Skin epidermis (tissue), 12 donors: ENCODE data around the gene CCDC24.

ENCODE experiments used
- H3K27ac ChIP-seq, 21 experiments: fragments of 200-600 bp; sonication (generic) in 11 of 21; one replicate each; pipeline ENCODE4 v1.5.0; 2020; ENCODE audit warnings: mild to moderate bottlenecking in 3 of 21, inconsistent platforms in 2 of 21, moderate library complexity in 2 of 21
- H3K4me3 ChIP-seq, 7 experiments: fragments of 200-600 bp; sonication (generic) in 2 of 7; one replicate each; pipeline ENCODE4 v1.5.0; 2020; ENCODE audit warnings: inconsistent platforms in 2 of 7, mild to moderate bottlenecking in 2 of 7, moderate library complexity in 1 of 7

Gene CCDC24

DNA sequence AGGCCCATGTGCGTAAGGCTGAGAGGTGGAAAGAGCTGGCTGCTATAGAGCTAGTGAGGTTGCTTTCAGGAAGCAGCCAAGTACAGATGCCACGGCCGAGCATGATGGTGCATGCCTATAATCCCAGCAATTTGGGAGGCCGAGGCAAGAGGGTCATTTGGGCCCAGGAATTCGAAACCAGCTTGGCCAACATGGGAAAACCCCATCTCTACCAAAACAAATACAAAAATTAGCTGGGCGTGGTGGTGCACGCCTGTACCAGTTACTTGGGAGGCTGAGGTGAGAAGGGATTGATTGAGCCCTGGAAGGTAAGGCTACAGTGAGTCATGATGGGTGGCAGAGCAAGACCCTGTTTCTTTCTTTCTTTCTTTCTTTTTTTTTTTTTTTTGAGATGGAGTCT, 2.7 kb downstream of the CCDC24 start:
- H3K4me3 ChIP-seq = no peak overlapping the region
- H3K27ac ChIP-seq = no peak overlapping the region

DNA sequence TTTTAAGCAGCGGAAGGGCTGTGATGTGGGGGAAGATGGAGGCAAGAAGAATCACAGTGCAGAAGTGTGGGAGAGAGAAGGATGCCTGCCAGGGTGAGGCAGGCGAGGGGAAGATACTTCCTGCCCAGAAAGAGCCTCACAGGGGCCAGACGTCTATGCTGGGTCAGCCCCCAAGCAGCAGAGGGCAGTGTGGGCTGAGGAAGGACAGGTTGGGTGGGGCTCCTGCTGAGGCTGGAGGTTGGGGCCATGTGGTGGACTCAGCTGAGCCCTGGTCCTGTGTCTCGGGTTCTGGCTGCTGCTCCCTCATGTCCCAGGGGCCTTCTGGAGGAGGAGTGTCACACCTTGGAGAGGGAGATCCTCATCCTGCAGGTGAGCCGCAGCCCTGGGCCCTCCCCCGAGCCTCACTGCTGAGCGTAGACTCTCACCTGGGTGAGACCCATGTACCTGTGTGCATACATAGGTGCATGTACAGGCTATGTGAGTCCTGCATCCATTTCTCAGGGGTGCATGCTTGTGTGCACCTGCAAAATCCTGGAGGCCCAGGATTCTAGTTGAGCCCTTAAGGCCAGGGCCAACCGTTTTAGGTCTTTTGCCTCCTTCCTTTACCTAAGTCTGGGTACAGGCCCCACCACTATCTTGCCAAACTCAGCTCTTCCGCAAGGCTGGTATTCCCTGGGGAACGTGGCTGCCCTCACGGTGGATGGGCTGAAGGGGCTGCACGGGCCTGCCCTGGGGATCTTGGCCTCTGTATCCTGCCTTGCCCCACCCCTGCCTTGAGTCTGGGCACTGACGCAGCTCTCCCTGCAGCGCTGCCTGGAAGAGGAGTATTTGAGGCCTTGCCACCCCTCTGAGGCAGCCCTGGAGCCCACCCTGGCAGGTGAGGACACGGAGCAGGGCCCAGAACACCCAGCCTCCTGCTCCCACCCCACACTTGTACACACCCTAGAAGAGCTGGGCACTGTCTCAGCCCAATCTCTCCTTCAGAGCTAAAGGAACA, 3.7 kb downstream of the CCDC24 start:
- H3K27ac ChIP-seq = no peak overlapping the region

DNA sequence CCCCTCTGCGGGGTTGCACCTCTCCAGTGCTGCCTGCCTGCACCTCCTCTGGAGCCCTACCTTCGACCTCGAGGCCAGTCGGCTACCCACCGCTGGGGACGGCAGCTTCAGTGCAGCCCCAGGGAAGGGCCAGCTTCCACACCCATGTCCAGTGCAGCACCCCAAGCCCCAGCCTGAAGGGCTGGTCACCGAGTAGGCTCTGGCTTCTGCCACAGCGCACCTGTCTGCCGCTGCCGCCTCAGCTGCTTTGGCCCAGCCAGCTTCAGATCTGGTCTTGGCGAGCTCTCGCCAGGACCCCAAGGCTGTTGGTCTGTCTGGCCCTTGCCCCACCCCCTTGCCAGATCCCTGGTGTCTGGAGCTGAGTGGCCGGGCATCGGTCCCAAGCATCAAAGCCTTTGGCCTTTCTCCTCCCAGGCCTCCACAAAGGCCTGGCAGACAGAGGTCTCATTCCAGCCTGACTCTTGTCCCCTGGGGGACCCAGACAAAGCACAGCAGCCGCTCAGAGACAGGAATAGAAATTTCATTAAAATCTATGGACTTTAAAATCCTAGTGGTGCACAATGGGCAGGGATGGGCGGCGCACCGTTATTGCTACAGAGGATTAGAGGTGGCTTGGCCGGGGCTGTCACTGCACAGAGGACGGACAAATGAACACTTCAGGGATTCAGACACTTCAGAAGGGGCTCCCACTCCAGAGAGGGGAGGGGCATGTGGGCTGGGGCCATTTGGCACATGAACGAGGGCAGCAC, 4.8 kb downstream of the CCDC24 start:
- Histone ChIP-seq H3K4me3 (no peak overlapping the region), H3K27ac (peak overlapping the region in 1 of 21 experiments; percentile 10)

More for the DNA sequence above, 3.7 kb downstream of the CCDC24 start:
- no peak overlapping the region for H3K4me3 ChIP-seq

DNA sequence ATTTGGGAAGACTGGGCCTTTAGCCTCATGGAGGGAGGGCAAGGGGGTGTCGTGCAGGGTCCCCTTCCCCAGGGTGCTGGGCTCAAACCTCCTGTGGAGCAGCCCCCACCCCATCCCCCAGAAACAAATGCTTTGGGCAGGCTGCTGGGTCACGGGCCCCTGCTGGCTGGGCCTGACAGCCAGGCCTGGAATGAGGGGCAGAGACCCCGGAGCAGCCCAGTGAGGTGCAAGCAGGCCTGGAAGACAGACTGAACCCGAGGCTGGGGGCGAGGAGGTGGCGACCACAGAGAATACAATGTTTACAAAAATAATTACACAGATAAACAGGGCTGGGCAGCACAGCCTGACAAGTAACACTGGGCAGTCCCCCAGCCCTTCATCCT, 5.3 kb downstream of the CCDC24 start:
- no peak overlapping the region for H3K4me3 ChIP-seq
- no peak overlapping the region for H3K27ac ChIP-seq

DNA sequence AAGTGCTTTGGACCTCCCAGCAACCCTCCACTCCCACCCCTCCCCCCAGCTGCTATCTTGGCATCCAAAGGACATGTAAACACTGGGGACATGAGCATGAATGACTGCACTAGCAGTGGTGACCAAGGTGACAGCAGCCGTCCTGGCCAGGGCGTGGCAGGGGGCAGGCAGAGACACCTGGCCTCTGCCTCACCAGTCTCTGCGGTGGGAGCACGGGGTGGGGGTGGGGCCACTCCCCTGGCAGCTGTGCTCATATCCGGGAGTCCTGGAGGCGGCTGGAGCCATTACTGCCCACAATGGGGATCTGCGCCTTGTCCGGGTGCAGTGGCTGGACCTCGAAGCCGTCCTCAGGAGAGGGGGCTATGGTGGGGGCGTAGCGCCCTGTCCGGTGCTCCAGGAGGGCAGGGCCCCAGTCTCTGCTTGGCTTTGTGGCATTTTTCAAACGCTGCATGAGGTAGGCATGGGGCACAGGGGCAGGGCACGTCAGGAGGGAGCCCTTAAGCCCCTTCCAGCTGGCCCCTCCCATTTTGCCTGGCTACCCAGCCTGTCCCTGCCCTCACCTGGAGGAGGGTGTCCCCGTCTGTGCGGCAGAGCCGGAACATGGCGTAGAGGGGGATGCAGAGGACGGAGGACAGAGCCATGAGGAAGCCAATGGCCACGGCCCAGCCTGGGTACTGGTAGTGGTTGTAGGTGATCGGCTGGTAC, 6.0 kb downstream of the CCDC24 start:
- Histone ChIP-seq H3K4me3 (no peak overlapping the region), H3K27ac (no peak overlapping the region)

DNA sequence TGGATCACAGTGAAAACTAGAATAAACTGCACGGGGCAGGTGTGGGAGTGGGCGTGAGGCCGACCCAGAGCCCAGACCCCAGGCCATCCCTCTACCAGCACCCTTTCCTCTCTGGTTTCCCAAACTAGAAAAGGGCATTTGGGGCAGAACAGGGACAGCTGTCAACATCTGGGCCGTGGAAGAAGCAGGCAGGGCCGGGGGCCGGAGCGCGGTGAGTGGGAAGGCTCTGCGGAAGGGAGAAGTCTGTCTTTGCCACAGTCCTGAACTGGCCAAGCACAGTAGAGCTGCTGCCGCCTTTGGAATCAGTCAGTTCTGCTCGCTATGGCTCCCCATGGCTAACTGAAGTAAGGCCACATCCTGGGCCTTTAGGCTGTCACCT, 6.6 kb downstream of the CCDC24 start:
- Histone ChIP-seq H3K27ac (no peak overlapping the region), H3K4me3 (no peak overlapping the region)

DNA sequence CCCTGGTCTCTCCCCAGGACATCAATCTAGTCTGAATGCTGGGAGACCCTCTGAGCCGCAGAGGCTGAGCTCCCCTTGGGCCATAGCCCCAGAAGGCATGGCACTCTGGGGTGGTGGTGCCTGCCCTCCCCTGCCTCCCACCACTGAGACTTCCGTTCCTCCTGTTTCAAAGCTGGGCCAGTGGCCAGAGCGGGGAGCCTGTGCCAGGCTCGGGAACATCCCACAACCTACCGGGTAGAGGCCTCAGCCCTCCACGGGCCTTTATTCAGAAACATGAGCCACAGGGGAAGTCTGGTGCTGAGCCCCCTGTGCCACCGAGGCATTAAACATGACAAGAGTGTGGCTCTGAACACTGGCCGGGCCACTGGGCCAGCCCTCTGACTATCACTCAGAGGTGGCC, 8.1 kb downstream of the CCDC24 start:
- Histone ChIP-seq H3K27ac (peak overlapping the region in 1 of 21 experiments; percentile 69), H3K4me3 (no peak overlapping the region)

DNA sequence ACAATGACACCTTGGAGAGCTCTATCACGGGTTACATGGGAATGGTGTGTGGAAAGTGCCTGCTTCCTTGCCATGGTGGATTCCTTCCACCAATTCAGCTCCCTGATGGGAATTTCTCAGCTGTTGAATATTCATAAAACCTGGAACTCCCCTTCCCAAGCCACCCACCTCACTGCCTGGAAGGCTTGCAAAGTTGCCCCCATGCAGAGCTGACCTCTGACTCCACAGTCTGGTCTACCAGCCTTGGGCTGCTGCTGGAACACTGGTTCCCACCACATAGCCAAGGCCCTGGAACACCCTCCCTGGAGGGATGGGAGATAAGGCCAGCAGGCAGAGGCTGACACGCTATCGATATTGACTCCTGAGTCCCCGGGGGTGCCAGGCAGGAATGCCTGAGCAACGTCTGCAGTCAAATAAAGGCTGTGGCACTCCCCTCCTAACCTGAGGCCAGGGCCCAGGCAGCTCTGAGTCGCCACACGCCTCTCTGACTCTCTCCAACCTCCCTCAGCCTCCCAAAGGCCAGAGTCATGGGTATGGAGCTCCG, 8.8 kb downstream of the CCDC24 start:
- H3K4me3 ChIP-seq = no peak overlapping the region

DNA sequence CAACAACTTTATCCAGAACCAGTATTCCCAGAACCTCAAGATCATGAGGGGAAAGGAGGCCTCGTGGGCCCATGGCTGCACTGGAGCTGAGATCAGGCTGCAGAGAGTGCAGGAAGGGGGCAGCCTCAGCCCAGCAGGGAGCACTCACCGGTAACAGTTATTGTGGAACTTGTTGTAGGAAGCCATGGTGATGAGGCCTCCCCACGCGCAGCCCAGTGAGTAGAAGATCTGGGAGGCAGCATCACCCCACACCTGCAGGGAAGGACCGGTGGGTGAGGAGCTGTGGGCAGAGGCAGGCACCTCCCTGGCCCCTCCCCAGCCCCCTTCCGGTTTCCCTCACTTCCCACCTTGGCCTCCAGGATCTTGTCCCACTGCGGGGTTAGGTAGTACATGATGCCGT, 10.8 kb downstream of the CCDC24 start:
- Histone ChIP-seq H3K27ac (no peak overlapping the region), H3K4me3 (no peak overlapping the region)

More for the DNA sequence above, 8.8 kb downstream of the CCDC24 start:
- peak overlapping the region in 1 of 21 experiments; percentile 69 for H3K27ac ChIP-seq

DNA sequence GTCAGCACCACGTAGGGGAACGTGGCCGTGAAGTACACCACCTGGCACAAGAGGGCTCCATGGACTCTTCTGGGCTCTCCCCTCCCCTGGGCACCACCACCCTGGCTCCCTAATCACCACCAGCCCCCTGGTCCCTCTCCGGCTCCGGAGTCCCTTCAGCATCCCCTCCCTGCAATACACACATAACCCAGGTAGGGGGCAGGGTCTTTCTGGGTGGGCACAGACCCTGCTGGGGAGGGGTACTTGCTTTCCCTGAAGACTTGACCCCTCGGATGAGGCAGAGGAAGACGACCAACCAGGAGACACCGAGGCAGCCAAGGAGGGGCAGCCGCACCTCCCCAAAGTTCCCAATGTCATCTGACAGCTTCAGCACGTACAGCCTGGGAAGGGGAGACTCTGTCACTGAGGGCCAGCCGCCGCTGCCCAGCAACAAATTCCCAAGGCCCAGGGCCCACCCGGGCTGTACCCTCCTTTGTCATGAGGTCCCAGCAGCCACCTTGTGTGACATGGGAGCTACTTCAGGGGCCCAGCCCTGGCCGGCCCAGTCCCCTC, 11.3 kb downstream of the CCDC24 start:
- no peak overlapping the region for H3K4me3 ChIP-seq

DNA sequence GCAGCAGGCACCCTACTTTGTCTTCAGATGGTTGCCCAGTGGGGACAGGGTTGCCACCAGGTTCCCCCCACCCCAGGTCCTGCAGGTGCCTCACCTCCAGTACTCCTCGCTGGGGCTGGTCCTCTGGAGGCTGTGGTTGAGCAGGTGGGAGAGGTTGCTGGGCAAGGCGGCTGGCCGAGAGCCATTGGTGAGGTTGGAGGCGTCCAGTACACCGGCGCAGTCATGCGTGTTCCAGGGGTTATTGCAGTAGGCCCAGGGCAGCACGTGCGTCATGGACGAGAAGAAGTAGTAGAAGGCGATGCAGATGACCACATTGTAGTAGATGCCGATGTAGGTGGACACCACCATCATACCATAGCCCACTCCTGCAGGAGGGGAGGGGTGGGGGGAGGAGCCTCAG, 16.9 kb downstream of the CCDC24 start:
- no peak overlapping the region for H3K4me3 ChIP-seq
- peak overlapping the region in 1 of 21 experiments; percentile 44 for H3K27ac ChIP-seq

More for the DNA sequence above, 11.3 kb downstream of the CCDC24 start:
- no peak overlapping the region for H3K27ac ChIP-seq

DNA sequence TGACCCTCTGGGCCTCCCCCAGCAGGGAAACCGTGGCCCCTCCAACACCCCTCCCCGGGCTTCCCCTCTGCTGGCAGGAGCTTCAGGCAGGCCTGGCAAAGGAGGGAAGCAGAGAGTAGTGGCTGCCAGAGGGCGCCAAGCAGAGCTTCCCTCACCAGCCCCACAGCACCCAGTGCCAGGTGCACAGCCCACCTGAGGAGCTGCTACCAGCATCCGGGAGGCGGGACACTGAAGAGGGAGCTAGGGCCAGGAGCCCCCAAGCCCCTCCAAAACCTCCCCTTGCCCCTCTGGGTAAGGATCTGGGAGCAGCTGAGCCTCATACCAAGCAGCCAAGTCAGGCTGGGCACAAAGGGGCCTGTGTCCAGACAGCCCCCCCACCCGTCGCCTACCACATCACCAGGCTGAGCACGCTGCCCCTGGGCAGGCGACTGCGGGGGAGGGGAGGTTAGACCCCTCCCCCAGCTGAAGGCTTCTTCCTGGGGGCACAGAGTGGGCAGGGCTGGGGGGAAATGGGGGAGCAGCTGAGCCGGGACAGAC, 19.6 kb downstream of the CCDC24 start:
- Histone ChIP-seq H3K27ac (peak overlapping the region in 3 of 21 experiments; percentile 39 to 86 (median 69)), H3K4me3 (no peak overlapping the region)

DNA sequence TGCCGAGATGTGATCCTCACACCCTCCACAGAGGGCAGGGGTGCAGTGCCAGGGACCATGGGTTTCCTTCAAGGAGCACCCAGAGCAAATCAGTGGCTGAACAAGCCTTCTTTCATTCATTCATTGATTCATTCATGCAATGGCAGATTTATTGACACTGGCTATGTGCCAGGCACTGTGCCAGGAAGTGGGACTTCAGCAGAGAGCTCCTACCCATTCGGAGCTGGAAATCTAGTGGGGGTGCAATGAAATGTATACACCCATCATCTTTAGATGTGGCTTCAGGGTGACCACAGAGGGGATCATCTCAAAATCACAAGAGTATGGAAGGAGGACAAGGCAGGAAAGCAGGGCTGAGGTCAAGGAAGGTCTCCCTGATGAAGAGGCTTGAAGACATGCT, 21.0 kb downstream of the CCDC24 start:
- H3K4me3 ChIP-seq = no peak overlapping the region
- peak overlapping the region in 1 of 21 experiments; percentile 86 for H3K27ac ChIP-seq

DNA sequence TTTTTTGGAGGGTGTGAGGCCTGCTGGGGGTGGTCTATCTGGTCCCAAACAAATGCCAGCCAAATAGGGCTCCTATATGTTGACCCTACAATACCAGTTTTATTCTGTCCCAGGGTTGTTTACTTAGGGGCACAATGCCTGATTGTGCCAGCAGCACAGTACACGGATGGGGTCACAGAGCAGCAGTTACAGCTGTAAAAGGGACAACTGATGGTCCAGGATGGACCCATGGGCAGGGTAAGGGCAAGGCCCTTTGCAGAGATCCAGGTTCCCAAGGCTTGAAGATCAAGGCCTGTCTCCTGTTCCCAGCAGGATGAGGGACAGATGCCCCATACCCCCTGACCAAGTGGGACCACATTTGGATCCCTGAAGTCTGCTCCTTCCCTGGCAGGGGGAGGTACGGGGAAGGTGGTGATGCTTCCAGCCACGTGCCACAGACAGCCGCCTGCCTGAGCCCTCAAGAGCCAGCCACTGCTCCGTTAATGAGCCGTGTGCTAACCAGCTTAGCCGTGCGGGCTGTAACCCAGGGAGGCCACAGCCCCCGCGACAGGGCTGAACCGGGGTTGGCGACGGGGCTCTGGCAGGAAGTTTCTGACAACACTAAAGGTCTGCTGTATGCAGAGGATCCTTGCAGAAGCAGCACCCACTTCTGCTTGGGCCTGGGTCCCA, 21.7 kb downstream of the CCDC24 start:
- H3K27ac ChIP-seq = peak overlapping the region in 2 of 21 experiments; percentile 72 to 86
- no peak overlapping the region for H3K4me3 ChIP-seq

DNA sequence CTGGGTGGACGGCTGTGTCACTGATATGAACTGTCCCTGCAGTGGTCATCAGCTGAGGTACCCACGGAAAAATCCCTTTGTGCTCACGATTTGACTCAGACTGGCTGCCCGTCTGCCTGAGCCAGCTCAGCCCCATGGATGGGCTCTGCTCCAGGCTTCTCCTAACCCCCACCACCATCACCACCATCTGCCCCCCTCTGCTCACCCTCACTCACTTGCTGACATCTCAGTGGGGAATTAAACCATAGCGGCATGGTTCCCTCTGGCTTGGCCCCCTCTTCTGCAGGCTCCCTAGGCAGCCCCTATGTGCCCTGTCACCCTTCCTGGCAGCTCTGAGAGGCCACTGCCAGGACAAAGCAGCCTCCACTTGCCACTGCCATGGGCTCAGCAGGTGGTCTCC, 22.6 kb downstream of the CCDC24 start:
- H3K4me3 ChIP-seq = no peak overlapping the region
- H3K27ac ChIP-seq = peak overlapping the region in 2 of 21 experiments; percentile 72 to 86

DNA sequence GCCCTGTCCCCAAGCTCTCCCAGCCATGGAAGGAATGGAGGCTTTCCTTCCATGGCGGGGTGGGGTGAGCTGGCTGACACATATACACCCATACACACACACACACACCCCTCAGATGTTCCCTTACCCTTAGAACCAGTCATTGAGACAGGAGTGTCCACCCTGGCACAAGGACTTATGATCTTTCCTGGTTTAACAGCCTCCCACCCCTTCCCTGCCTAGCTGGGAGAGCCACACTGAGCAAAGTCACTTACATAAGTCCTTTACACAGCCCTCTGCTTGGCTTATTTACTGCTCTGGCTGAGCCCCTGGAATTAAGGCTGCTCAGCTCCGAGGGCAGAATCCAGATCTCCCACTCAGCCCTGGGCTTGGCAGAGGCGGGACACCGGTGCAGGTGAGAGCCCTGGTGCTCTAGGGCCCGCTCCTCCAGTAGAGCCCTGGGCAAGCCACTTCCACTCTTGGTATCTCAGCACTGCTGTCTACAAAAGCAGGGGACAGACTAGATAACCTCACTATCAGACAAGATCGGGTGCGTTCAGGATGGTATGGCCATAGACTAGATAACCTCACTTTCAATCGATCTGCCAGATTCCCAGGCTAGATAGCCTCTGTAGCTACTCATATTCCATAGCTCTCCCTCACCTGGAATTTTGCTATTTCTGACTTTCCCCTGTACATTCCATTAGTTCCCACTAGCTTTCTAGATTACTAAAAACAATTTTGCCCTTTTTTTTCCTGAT, 23.1 kb downstream of the CCDC24 start:
- no peak overlapping the region for H3K4me3 ChIP-seq
- peak overlapping the region in 3 of 21 experiments; percentile 43 to 86 (median 72) for H3K27ac ChIP-seq

DNA sequence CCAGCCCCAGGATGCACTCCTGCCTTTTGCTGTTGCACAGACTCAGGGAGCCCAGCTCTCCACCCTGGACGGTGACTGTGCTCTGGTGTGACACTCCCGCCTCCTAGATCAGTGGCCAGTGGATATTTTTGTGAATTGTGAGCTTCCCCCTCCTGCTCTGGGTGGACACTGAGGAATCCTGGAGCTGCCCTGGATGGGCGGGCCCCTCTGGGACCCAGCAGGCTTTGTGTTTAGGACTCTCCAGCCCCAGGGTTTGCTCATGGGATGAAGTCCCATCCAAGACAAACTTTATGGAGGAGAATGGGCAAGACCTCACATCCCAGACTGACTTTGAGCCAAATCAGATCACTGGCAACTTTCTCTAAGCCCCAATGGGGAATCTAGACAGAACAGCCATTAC, 23.8 kb downstream of the CCDC24 start:
- Histone ChIP-seq H3K4me3 (no peak overlapping the region), H3K27ac (peak overlapping the region in 3 of 21 experiments; percentile 16 to 86 (median 72))
